ENCODE data around the gene CAMK1G. TPM values are rescaled to one million over a fixed set of nuclear protein-coding genes. Genes with fewer than 3 reads are reported as not detected.

CAMK1G gene
- total RNA-seq (under 1 TPM in 1 of 4 donors, not detected in 3; 0.20 TPM), polyA plus RNA-seq (0.07 TPM)
- long read RNA-seq, donor 1, result 0 reads
- long read RNA-seq, donor 2, result 0 reads
- long read RNA-seq, donor 3, result 0 reads
- long read RNA-seq, donor 4, result 0 reads

GRCh38 chr1:209583408-209583807 lies at the start of gene CAMK1G:
Gene CAMK1G (plus strand): TSS chr1:209583714. CDS start chr1:209594984, 11,270 bp downstream.
- WGBS, result 20% methylated on average over 6 of the region's 6 CpGs
- Histone ChIP-seq H3K4me1 (ENCODE audit: control insufficient read depth, insufficient read depth, low read length) (no peaks in the 10 kb centered on the region), H3K4me3 (ENCODE audit: low read length) (no peak within 1 kb of the TSS), H3K9me3 (ENCODE audit: control insufficient read depth, low read length) (no peaks in the 10 kb centered on the region), H3K27me3 (ENCODE audit: control insufficient read depth, insufficient read depth) (no peaks in the 10 kb centered on the region), H3K27ac (ENCODE audit: low read length) (no peak within 1 kb of the TSS)
- ATAC-seq, result peak in 1 of 2 donors; percentile 16
- intact Hi-C loops (cut with DNase I), result loop anchor here in 1 of 4 donors (10.0 kb wide), 1 partner anchor 241 kb away; the partner anchor contains the start of gene UTP25
- DNase-seq, result no peak

DNA sequence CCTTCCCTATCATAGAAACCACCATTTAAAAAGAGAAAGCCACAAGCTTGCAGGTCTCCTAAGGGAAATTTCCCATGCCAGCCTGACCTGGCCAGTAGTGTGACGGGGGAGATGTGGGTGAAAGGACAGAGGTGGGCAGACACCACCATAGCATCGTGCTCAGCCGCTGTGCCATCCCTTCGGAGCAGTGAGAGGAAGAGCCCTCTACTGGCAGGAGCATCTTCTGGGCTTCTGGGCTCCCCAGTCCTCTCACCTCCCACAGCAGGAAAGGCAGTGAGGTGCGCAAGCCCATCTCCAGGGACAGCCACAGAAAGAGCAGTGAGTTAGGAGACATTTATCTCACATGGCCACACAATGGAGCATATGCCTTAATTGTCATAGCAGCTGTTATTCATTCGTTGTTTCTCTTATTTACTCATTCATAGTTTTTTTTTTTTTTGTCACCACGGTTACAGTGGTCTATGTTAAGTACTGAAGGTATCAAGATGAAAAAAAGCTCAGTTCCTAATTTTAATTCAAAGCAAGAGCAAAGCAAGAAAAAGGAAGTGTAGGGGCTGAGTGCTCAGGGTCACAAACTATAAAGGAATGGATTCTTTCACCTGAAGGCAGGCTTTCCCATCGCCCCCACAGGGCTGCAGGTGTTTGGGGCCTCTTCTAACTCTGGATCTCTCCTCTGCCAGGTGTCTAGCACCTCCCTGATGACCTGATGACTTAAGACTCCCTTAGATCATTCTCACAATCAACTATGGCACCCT lies 48.8 kb upstream of the CAMK1G start:
- H3K4me1 ChIP-seq (ENCODE audit: control insufficient read depth, insufficient read depth, low read length), result no peaks in the 10 kb centered on the region
- intact Hi-C loops (cut with DNase I), result no loop called here
- no peak overlapping the region for H3K4me3 ChIP-seq (ENCODE audit: low read length)

GRCh38 chr1:209536843-209537242 lies 46.7 kb upstream of the CAMK1G start:
- Histone ChIP-seq H3K27ac (ENCODE audit: low read length) (no peak overlapping the region), H3K27me3 (ENCODE audit: control insufficient read depth, insufficient read depth) (peaks cover 2% of the 10 kb centered on the region), H3K4me3 (ENCODE audit: low read length) (no peak overlapping the region), H3K9me3 (ENCODE audit: control insufficient read depth, low read length) (no peaks in the 10 kb centered on the region), H3K4me1 (ENCODE audit: control insufficient read depth, insufficient read depth, low read length) (no peaks in the 10 kb centered on the region)
- DNase-seq (no peak), ATAC-seq (no peak)
- intact Hi-C loops (cut with DNase I), result no loop called here
- WGBS, result 54% methylated on average over 2 of the region's 2 CpGs

More for the DNA sequence above, 48.8 kb upstream of the CAMK1G start:
- Histone ChIP-seq H3K9me3 (ENCODE audit: control insufficient read depth, low read length) (no peaks in the 10 kb centered on the region), H3K27me3 (ENCODE audit: control insufficient read depth, insufficient read depth) (peaks cover 2% of the 10 kb centered on the region), H3K27ac (ENCODE audit: low read length) (no peak overlapping the region)
- DNase-seq (no peak), ATAC-seq (no peak)
- WGBS, result 77% methylated on average over 8 of the region's 8 CpGs

- DNase-seq, result no peak
- intact Hi-C loops (cut with DNase I), result no loop called here
- Histone ChIP-seq H3K9me3 (ENCODE audit: control insufficient read depth, low read length) (no peaks in the 10 kb centered on the region), H3K27me3 (ENCODE audit: control insufficient read depth, insufficient read depth) (peaks cover 2% of the 10 kb centered on the region), H3K4me3 (ENCODE audit: low read length) (no peak overlapping the region), H3K27ac (ENCODE audit: low read length) (no peak overlapping the region), H3K4me1 (ENCODE audit: control insufficient read depth, insufficient read depth, low read length) (no peaks in the 10 kb centered on the region)
- no peak for ATAC-seq
- WGBS, result 77% methylated on average over 1 of the region's 1 CpG
Measured at GRCh38 chr1:209537336-209538114, 46.0 kb upstream of the CAMK1G start.

DNA sequence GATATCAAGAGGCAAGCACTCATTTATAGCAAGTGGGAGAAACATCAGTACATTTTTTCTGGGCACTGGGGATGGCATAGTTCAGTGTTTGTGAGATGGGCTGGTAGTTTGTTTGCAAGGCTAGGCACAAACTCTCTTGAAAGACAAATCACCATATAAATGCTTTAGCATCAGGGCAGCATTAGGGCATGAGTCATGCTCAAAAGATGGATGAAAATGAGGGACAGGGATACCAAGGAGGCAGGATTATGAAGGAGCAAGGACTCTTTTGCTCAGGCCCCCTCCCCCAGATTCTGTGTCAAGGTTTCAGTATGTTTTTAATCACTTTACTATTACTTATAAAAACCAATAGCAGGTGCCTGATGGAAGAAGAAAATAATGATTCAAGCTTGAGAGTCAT lies 43.9 kb upstream of the CAMK1G start:
- no peak for ATAC-seq
- H3K4me1 ChIP-seq (ENCODE audit: control insufficient read depth, insufficient read depth, low read length), result no peaks in the 10 kb centered on the region
- no peak overlapping the region for H3K27ac ChIP-seq (ENCODE audit: low read length)
- DNase-seq, result no peak
- intact Hi-C loops (cut with DNase I), result no loop called here
- H3K9me3 ChIP-seq (ENCODE audit: control insufficient read depth, low read length), result no peaks in the 10 kb centered on the region
- H3K4me3 ChIP-seq (ENCODE audit: low read length), result no peak overlapping the region
- no peaks in the 10 kb centered on the region for H3K27me3 ChIP-seq (ENCODE audit: control insufficient read depth, insufficient read depth)

DNA sequence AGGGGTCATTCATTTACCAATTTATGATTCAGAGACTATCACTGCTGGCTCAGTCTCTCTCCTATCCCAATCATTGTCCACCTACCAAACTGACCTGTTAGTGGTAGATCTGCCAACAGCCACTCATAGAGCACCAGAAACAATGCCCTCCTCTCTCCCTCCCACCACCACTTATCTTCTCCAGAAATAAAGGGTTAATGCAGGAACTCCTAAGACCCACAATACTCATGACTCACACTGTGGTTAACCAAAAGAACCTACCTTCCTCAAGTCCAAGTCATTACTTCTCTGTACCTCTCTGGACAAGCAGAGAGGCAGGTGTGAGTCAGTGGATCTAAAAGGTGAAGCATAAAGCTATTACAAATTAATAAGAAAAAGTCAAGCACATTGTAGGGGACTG lies 40.9 kb upstream of the CAMK1G start:
- DNase-seq (no peak), ATAC-seq (no peak)
- intact Hi-C loops (cut with DNase I), result no loop called here

GRCh38 chr1:209544098-209544497 lies 39.4 kb upstream of the CAMK1G start:
- 75% methylated on average over 2 of the region's 2 CpGs for WGBS
- DNase-seq (no peak), ATAC-seq (peak in 1 of 2 donors; percentile 41)
- H3K4me3 ChIP-seq (ENCODE audit: low read length), result no peak overlapping the region
- no peak overlapping the region for H3K27ac ChIP-seq (ENCODE audit: low read length)
- intact Hi-C loops (cut with DNase I), result no loop called here
- no peaks in the 10 kb centered on the region for H3K9me3 ChIP-seq (ENCODE audit: control insufficient read depth, low read length)
- H3K4me1 ChIP-seq (ENCODE audit: control insufficient read depth, insufficient read depth, low read length), result no peaks in the 10 kb centered on the region
- no peaks in the 10 kb centered on the region for H3K27me3 ChIP-seq (ENCODE audit: control insufficient read depth, insufficient read depth)

More for the DNA sequence above, 40.9 kb upstream of the CAMK1G start:
- Histone ChIP-seq H3K4me3 (ENCODE audit: low read length) (no peak overlapping the region), H3K27me3 (ENCODE audit: control insufficient read depth, insufficient read depth) (no peaks in the 10 kb centered on the region), H3K27ac (ENCODE audit: low read length) (no peak overlapping the region), H3K9me3 (ENCODE audit: control insufficient read depth, low read length) (no peaks in the 10 kb centered on the region), H3K4me1 (ENCODE audit: control insufficient read depth, insufficient read depth, low read length) (no peaks in the 10 kb centered on the region)

DNA sequence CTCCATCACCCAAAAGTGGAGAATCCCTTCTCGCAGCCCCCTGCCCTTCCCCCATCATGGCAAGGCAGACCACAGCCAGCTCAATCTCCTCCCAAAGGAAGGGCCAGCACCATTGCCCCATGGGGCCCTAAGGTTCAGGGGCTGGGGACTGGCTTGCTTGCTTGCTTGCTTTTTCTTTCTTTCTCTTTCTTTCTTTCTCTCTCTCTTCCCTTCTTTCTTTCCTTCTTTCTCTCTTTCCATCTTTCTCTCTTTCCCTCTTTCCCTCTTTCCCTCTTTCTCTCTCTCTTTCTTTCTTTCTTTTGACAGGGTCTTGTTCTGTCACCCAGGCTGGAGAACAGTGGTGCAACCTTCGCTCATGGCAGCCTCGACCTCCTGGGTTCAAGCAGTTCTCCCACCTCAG lies 38.1 kb upstream of the CAMK1G start:
- WGBS, result 94% methylated on average over 3 of the region's 3 CpGs
- no peak overlapping the region for H3K27ac ChIP-seq (ENCODE audit: low read length)
- DNase-seq, result no peak
- no peak for ATAC-seq
- intact Hi-C loops (cut with DNase I), result no loop called here
- no peaks in the 10 kb centered on the region for H3K9me3 ChIP-seq (ENCODE audit: control insufficient read depth, low read length)
- no peaks in the 10 kb centered on the region for H3K4me1 ChIP-seq (ENCODE audit: control insufficient read depth, insufficient read depth, low read length)
- H3K4me3 ChIP-seq (ENCODE audit: low read length), result no peak overlapping the region
- no peaks in the 10 kb centered on the region for H3K27me3 ChIP-seq (ENCODE audit: control insufficient read depth, insufficient read depth)

- Histone ChIP-seq H3K4me3 (ENCODE audit: low read length) (no peak overlapping the region), H3K27me3 (ENCODE audit: control insufficient read depth, insufficient read depth) (no peaks in the 10 kb centered on the region), H3K9me3 (ENCODE audit: control insufficient read depth, low read length) (no peaks in the 10 kb centered on the region), H3K27ac (ENCODE audit: low read length) (no peak overlapping the region), H3K4me1 (ENCODE audit: control insufficient read depth, insufficient read depth, low read length) (no peaks in the 10 kb centered on the region)
- intact Hi-C loops (cut with DNase I), result no loop called here
- no peak for DNase-seq
- no peak for ATAC-seq
- 76% methylated on average over 5 of the region's 5 CpGs for WGBS
Measured at GRCh38 chr1:209546390-209547085, 37.0 kb upstream of the CAMK1G start.

DNA sequence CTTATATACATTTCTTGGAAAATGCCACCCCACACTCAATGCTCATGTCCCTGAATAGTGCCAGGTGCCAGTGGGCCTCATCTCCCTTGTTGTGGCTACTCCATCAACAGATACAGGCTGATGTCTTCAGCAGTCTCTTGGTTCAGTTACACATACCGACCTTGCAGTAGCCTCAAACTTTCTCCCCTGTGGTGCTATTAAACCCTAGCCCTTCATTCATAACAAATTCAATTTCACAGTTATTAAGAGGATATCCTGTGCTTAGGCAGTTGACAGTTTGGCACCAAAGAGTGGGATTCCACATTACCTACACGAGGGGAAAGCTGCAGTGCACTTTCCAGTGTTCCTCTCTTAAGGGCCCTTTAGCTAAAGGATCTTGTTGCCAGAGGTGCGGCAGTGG lies 35.9 kb upstream of the CAMK1G start:
- Histone ChIP-seq H3K4me1 (ENCODE audit: control insufficient read depth, insufficient read depth, low read length) (no peaks in the 10 kb centered on the region), H3K9me3 (ENCODE audit: control insufficient read depth, low read length) (no peaks in the 10 kb centered on the region), H3K4me3 (ENCODE audit: low read length) (no peak overlapping the region), H3K27me3 (ENCODE audit: control insufficient read depth, insufficient read depth) (no peaks in the 10 kb centered on the region), H3K27ac (ENCODE audit: low read length) (no peak overlapping the region)
- intact Hi-C loops (cut with DNase I), result no loop called here
- WGBS, result 78% methylated on average over 3 of the region's 3 CpGs
- no peak for ATAC-seq
- DNase-seq, result no peak

Measured in right cardiac atrium (tissue), 5 donors.